Measurements from ENCODE around the gene ANXA2R. TPM values are rescaled to one million over a fixed set of nuclear protein-coding genes. Genes with fewer than 3 reads are reported as not detected.
A peak's percentile ranks its signal among the peaks of the same experiment; 100 is the strongest.
"Not testable (repeated sequence)": the region's sequence is repeated elsewhere in the genome, so short reads cannot be mapped to it uniquely, and the experiment has no call there.

ANXA2R gene
- polyA plus RNA-seq, 3 donors: 2.3 to 6.4 (median 3.1) TPM

- H3K36me3 Mint-ChIP-seq: peaks cover 26 to 47% of the 10 kb centered on the region in 2 donors
These were observed 15.0 kb upstream of the ANXA2R start for GRCh38 chr5:43055098-43055497.

GRCh38 chr5:43051684-43052083, 11.6 kb upstream of the ANXA2R start:
- H3K79me2 ChIP-seq (ENCODE audit: insufficient read depth, low read length): peaks cover 8% of the 10 kb centered on the region
- intact Hi-C loops (cut with micrococcal nuclease): no loop called here
- peaks cover 11 to 33% of the 10 kb centered on the region in 2 donors for H3K36me3 ChIP-seq (replicated peaks in 1 of 2; ENCODE audit: control insufficient read depth in 1 of 2, insufficient read depth in 2 of 2, low read length in 2 of 2)
- DNase-seq: no peak
- H2AFZ ChIP-seq (ENCODE audit: insufficient read depth, low read depth, low read length, poor library complexity, severe bottlenecking): no peak overlapping the region
- Mint-ChIP-seq H3K27ac (peak overlapping the region in 1 of 7 donors; percentile 25), H3K9me3 (peaks cover 8 to 34% (median 20%) of the 10 kb centered on the region in 7 donors), H3K27me3 (ENCODE audit: low read depth in 3 of 3) (no peaks in the 10 kb centered on the region), H3K4me1 (peaks cover under 1% of the 10 kb centered on the region), H3K4me3 (no peak overlapping the region), H3K36me3 (peaks cover 26 to 43% of the 10 kb centered on the region in 2 donors)
- no peaks in the 10 kb centered on the region for H4K20me1 ChIP-seq (ENCODE audit: insufficient read depth, low read length)
- WGBS (ENCODE audit: insufficient coverage): 100% methylated on average over 1 of the region's 2 CpGs
- TF ChIP-seq CTCF (IDR thresholded peaks at IDR 0.05): no peak
- H3K9me3 ChIP-seq (replicated peaks in 1 of 2; ENCODE audit: control insufficient read depth in 1 of 2, insufficient read depth in 1 of 2, low read length in 2 of 2): no peaks in the 10 kb centered on the region
- H3K27ac ChIP-seq (ENCODE audit: low read depth in 1 of 2, low read length in 2 of 2): no peak overlapping the region
- no peaks in the 10 kb centered on the region for H3K27me3 ChIP-seq (ENCODE audit: control insufficient read depth in 2 of 2, insufficient read depth in 2 of 2, low read length in 2 of 2)
- H3K4me1 ChIP-seq (ENCODE audit: control insufficient read depth in 1 of 2, insufficient read depth in 2 of 2, low read length in 2 of 2): no peaks in the 10 kb centered on the region
- H3K9ac ChIP-seq (ENCODE audit: insufficient read depth, low read length, poor library complexity, severe bottlenecking): no peak overlapping the region
- no peak overlapping the region for H3K4me2 ChIP-seq (replicated peaks; ENCODE audit: extremely low read depth, low read length, poor library complexity, severe bottlenecking)
- H3K4me3 ChIP-seq (replicated peaks in 1 of 3; ENCODE audit: low read depth in 2 of 3, low read length in 3 of 3): no peak overlapping the region

More at GRCh38 chr5:43055098-43055497, 15.0 kb upstream of the ANXA2R start:
- H3K79me2 ChIP-seq (ENCODE audit: insufficient read depth, low read length); H3K27ac ChIP-seq (ENCODE audit: low read depth in 1 of 2, low read length in 2 of 2); H3K27me3 Mint-ChIP-seq (ENCODE audit: low read depth in 3 of 3); intact Hi-C loops (cut with micrococcal nuclease); DNase-seq; H2AFZ ChIP-seq (ENCODE audit: insufficient read depth, low read depth, low read length, poor library complexity, severe bottlenecking); H3K9ac ChIP-seq (ENCODE audit: insufficient read depth, low read length, poor library complexity, severe bottlenecking); H3K4me3 ChIP-seq (replicated peaks in 1 of 3; ENCODE audit: low read depth in 2 of 3, low read length in 3 of 3); H3K4me2 ChIP-seq (replicated peaks; ENCODE audit: extremely low read depth, low read length, poor library complexity, severe bottlenecking); H3K4me1 Mint-ChIP-seq; H3K9me3 ChIP-seq (replicated peaks in 1 of 2; ENCODE audit: control insufficient read depth in 1 of 2, insufficient read depth in 1 of 2, low read length in 2 of 2); H3K27ac Mint-ChIP-seq; H4K20me1 ChIP-seq (ENCODE audit: insufficient read depth, low read length); H3K4me1 ChIP-seq (ENCODE audit: control insufficient read depth in 1 of 2, insufficient read depth in 2 of 2, low read length in 2 of 2); H3K4me3 Mint-ChIP-seq; H3K27me3 ChIP-seq (ENCODE audit: control insufficient read depth in 2 of 2, insufficient read depth in 2 of 2, low read length in 2 of 2): not testable (repeated sequence)
- H3K9me3 Mint-ChIP-seq: peaks cover 19 to 52% (median 35%) of the 10 kb centered on the region in 7 donors
- WGBS (ENCODE audit: insufficient coverage): 100% methylated on average over 1 of the region's 2 CpGs
- peaks cover 11 to 33% of the 10 kb centered on the region in 2 donors for H3K36me3 ChIP-seq (replicated peaks in 1 of 2; ENCODE audit: control insufficient read depth in 1 of 2, insufficient read depth in 2 of 2, low read length in 2 of 2)

Measured in CD14-positive monocyte (primary cell).